HepG2 (cell line): ENCODE results near the gene NELFCD. TPM values are rescaled to one million over a fixed set of nuclear protein-coding genes. Genes with fewer than 3 reads are reported as not detected.

ENCODE experiments used
- ESRRA ChIP-seq: sonication (generic); formaldehyde crosslinking; IDR thresholded peaks from 2 replicates; pipeline ENCODE4 v1.5.1; 2020; ENCODE audit warnings: mild to moderate bottlenecking, low read depth, missing genetic modification reagents
- MAF1 ChIP-seq: sonication (generic); formaldehyde crosslinking; IDR thresholded peaks from 2 replicates; pipeline ENCODE4 v1.5.0; 2020; ENCODE audit warnings: missing genetic modification reagents, borderline replicate concordance
- MBD4 ChIP-seq: IDR thresholded peaks from 2 replicates; pipeline ENCODE4 v1.6.1; 2012; ENCODE audit warnings: low read length, inconsistent platforms, borderline replicate concordance
- POLR2A ChIP-seq, 2 experiments: IDR thresholded peaks; 2 replicates each; pipeline ENCODE4 v1.6.1; 2011; ENCODE audit warnings: low read depth in 2 of 2, low read length in 2 of 2, mild to moderate bottlenecking in 1 of 2, moderate library complexity in 1 of 2; ENCODE audit not compliant: insufficient read depth in 1 of 2
- RFXAP ChIP-seq: sonication (generic); formaldehyde crosslinking; IDR thresholded peaks from 2 replicates; pipeline ENCODE4 v1.4.0; 2020; ENCODE audit warnings: missing genetic modification reagents, borderline replicate concordance
- SIN3A ChIP-seq: IDR thresholded peaks from 2 replicates; pipeline ENCODE4 v1.6.1; 2011; ENCODE audit warnings: low read depth, mild to moderate bottlenecking, control low read depth, low read length, borderline replicate concordance
- STAT5B ChIP-seq: sonication (generic); formaldehyde crosslinking; IDR thresholded peaks from 2 replicates; pipeline ENCODE4 v1.4.0; 2020; ENCODE audit warnings: missing genetic modification reagents
- XRCC5 ChIP-seq: fragments of 200-400 bp; formaldehyde crosslinking; optimal IDR thresholded peaks from 2 replicates; pipeline ENCODE3; 2017; ENCODE audit warnings: mild to moderate bottlenecking, low read length
- ZNF343 ChIP-seq: sonication (generic); formaldehyde crosslinking; IDR thresholded peaks from 2 replicates; pipeline ENCODE4 v1.4.0; 2020; ENCODE audit warnings: mild to moderate bottlenecking, missing genetic modification reagents
- ZNF547 ChIP-seq: sonication (generic); formaldehyde crosslinking; IDR thresholded peaks from 2 replicates; pipeline ENCODE4 v1.5.1; 2020; ENCODE audit warnings: mild to moderate bottlenecking, missing genetic modification reagents
- polyA plus RNA-seq, 8 experiments: library from polyadenylated mRNA; depleted of rRNA in 3 of 8; stranded (reverse) in 7 of 8; unstranded in 1 of 8; fragments of >200 nt; fragmentation: Illumina TruSeq in 4 of 8; extraction: Trizol in 4 of 8; gene quantifications; 2 replicates each; pipeline versions ENCODE4 v1.2.1 to v1.2.3, GENCODE V29; 2011 to 2016; ENCODE audit warnings: low read depth in 4 of 8, missing spikeins in 1 of 8, mixed read lengths in 1 of 8; ENCODE audit not compliant: insufficient read depth in 1 of 8
- total RNA-seq, 5 experiments: library from RNA; depleted of rRNA; stranded (reverse); fragments of >200 nt; fragmentation: Illumina TruSeq; extraction: Trizol; gene quantifications; 2 replicates each; pipeline ENCODE4 v1.2.3, GENCODE V29; 2016; ENCODE audit warnings: low read depth in 1 of 5
- TF ChIP-seq, protein P1 (sequence below), 2 experiments: IDR thresholded peaks; 2 replicates each; pipeline ENCODE4 v1.6.1; 2011 to 2012; ENCODE audit warnings: low read length in 2 of 2, borderline replicate concordance in 1 of 2, low read depth in 1 of 2, mild to moderate bottlenecking in 1 of 2, moderate library complexity in 1 of 2
- TF ChIP-seq, protein P2 (sequence below): sonication (generic); formaldehyde crosslinking; IDR thresholded peaks from 2 replicates; pipeline ENCODE4 v1.4.0; 2020; ENCODE audit warnings: missing genetic modification reagents
- TF ChIP-seq, protein P3 (sequence below): sonication (generic); formaldehyde crosslinking; IDR thresholded peaks from 2 replicates; pipeline ENCODE4 v1.9.0; 2022; ENCODE audit warnings: missing genetic modification reagents, mild to moderate bottlenecking, borderline replicate concordance
- TF ChIP-seq, protein P4 (sequence below): sonication (generic); formaldehyde crosslinking; IDR thresholded peaks from 2 replicates; pipeline ENCODE4 v1.8.1; 2022; ENCODE audit warnings: low read depth, mild to moderate bottlenecking, missing genetic modification reagents

NELFCD gene
- total and polyA plus RNA-seq, 2 of the 13 experiments (the other 11 are each of a cell fraction or from before 2014, with no cell fraction given), result 159 to 203 TPM

DNA sequence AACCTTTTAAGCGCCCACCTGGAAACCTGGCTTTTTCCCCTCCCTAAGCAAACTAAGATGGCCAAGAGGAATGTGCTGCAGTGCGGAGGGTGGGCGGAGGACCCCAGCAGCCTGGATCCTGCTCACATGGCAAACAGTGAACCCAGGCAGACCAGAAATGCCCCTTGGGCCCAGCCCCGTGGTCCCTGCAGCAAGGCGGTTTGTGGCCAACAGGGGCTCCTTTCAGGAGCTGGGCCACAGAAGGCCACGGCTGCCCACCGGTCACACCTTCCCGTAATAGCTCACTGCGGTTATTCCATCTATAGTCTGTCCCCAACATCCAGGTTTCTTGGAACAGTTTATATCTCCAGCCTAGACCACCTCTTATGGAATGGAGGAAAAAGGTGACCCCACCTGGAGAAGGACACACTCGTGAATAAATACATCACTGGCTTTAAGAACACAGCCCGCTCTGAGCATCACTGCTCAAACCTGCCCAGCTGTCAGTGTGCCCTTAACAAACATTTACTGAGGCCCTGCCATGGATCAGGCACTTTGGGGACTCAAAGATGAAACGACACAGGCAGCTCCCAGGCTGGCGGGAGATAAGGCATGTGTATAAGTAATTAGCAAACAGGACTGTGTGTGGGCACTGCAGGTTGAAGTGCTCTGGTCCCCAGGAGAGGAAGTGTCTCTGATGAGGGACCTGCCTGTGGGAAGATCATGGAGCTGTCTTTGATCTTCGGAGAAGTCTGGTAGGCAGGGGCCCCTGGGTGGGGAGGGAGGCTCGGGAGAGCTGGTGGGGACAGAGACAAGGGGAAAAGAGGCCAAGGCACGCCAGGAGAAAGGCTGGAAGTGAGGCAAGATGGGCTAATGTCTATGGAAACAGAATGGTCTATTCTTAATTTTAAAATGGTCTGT is 35.0 kb downstream of the NELFCD start (continued):
- TF ChIP-seq, protein P1, sequence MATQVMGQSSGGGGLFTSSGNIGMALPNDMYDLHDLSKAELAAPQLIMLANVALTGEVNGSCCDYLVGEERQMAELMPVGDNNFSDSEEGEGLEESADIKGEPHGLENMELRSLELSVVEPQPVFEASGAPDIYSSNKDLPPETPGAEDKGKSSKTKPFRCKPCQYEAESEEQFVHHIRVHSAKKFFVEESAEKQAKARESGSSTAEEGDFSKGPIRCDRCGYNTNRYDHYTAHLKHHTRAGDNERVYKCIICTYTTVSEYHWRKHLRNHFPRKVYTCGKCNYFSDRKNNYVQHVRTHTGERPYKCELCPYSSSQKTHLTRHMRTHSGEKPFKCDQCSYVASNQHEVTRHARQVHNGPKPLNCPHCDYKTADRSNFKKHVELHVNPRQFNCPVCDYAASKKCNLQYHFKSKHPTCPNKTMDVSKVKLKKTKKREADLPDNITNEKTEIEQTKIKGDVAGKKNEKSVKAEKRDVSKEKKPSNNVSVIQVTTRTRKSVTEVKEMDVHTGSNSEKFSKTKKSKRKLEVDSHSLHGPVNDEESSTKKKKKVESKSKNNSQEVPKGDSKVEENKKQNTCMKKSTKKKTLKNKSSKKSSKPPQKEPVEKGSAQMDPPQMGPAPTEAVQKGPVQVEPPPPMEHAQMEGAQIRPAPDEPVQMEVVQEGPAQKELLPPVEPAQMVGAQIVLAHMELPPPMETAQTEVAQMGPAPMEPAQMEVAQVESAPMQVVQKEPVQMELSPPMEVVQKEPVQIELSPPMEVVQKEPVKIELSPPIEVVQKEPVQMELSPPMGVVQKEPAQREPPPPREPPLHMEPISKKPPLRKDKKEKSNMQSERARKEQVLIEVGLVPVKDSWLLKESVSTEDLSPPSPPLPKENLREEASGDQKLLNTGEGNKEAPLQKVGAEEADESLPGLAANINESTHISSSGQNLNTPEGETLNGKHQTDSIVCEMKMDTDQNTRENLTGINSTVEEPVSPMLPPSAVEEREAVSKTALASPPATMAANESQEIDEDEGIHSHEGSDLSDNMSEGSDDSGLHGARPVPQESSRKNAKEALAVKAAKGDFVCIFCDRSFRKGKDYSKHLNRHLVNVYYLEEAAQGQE (IDR thresholded peaks at IDR 0.05; ENCODE audit: borderline replicate concordance in 1 of 2, low read depth in 1 of 2, low read length in 2 of 2), result peak in 1 of 2 experiments; percentile 62; a peak in 2 of 4 replicates
- TF ChIP-seq XRCC5 (peak; percentile 91), MBD4 (no peak), RFXAP (CRISPR knock-in tag) (peak; percentile 79), ZNF547 (CRISPR knock-in tag) (no peak), SIN3A (no peak), POLR2A (IDR thresholded peaks at IDR 0.05; ENCODE audit: insufficient read depth in 1 of 2, low read depth in 2 of 2, low read length in 2 of 2) (peak in 1 of 2 experiments; percentile 44; a peak in 2 of 4 replicates), STAT5B (CRISPR knock-in tag) (0 out of 2 replicates have a peak, but pooled peaks have one; percentile 65), ESRRA (CRISPR knock-in tag) (peak; percentile 74; the same call in 1 of the 2 replicates), ZNF343 (CRISPR knock-in tag) (peak; percentile 54; the same call in 1 of the 2 replicates), MAF1 (CRISPR knock-in tag) (no peak; the same call in 1 of the 2 replicates)
- TF ChIP-seq, protein P2, sequence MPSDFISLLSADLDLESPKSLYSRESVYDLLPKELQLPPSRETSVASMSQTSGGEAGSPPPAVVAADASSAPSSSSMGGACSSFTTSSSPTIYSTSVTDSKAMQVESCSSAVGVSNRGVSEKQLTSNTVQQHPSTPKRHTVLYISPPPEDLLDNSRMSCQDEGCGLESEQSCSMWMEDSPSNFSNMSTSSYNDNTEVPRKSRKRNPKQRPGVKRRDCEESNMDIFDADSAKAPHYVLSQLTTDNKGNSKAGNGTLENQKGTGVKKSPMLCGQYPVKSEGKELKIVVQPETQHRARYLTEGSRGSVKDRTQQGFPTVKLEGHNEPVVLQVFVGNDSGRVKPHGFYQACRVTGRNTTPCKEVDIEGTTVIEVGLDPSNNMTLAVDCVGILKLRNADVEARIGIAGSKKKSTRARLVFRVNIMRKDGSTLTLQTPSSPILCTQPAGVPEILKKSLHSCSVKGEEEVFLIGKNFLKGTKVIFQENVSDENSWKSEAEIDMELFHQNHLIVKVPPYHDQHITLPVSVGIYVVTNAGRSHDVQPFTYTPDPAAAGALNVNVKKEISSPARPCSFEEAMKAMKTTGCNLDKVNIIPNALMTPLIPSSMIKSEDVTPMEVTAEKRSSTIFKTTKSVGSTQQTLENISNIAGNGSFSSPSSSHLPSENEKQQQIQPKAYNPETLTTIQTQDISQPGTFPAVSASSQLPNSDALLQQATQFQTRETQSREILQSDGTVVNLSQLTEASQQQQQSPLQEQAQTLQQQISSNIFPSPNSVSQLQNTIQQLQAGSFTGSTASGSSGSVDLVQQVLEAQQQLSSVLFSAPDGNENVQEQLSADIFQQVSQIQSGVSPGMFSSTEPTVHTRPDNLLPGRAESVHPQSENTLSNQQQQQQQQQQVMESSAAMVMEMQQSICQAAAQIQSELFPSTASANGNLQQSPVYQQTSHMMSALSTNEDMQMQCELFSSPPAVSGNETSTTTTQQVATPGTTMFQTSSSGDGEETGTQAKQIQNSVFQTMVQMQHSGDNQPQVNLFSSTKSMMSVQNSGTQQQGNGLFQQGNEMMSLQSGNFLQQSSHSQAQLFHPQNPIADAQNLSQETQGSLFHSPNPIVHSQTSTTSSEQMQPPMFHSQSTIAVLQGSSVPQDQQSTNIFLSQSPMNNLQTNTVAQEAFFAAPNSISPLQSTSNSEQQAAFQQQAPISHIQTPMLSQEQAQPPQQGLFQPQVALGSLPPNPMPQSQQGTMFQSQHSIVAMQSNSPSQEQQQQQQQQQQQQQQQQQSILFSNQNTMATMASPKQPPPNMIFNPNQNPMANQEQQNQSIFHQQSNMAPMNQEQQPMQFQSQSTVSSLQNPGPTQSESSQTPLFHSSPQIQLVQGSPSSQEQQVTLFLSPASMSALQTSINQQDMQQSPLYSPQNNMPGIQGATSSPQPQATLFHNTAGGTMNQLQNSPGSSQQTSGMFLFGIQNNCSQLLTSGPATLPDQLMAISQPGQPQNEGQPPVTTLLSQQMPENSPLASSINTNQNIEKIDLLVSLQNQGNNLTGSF, result peak; percentile 46; the same call in 1 of the 2 replicates
- TF ChIP-seq, protein P3, sequence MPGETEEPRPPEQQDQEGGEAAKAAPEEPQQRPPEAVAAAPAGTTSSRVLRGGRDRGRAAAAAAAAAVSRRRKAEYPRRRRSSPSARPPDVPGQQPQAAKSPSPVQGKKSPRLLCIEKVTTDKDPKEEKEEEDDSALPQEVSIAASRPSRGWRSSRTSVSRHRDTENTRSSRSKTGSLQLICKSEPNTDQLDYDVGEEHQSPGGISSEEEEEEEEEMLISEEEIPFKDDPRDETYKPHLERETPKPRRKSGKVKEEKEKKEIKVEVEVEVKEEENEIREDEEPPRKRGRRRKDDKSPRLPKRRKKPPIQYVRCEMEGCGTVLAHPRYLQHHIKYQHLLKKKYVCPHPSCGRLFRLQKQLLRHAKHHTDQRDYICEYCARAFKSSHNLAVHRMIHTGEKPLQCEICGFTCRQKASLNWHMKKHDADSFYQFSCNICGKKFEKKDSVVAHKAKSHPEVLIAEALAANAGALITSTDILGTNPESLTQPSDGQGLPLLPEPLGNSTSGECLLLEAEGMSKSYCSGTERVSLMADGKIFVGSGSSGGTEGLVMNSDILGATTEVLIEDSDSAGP (CRISPR knock-in tag), result peak; percentile 84
- TF ChIP-seq, protein P4, sequence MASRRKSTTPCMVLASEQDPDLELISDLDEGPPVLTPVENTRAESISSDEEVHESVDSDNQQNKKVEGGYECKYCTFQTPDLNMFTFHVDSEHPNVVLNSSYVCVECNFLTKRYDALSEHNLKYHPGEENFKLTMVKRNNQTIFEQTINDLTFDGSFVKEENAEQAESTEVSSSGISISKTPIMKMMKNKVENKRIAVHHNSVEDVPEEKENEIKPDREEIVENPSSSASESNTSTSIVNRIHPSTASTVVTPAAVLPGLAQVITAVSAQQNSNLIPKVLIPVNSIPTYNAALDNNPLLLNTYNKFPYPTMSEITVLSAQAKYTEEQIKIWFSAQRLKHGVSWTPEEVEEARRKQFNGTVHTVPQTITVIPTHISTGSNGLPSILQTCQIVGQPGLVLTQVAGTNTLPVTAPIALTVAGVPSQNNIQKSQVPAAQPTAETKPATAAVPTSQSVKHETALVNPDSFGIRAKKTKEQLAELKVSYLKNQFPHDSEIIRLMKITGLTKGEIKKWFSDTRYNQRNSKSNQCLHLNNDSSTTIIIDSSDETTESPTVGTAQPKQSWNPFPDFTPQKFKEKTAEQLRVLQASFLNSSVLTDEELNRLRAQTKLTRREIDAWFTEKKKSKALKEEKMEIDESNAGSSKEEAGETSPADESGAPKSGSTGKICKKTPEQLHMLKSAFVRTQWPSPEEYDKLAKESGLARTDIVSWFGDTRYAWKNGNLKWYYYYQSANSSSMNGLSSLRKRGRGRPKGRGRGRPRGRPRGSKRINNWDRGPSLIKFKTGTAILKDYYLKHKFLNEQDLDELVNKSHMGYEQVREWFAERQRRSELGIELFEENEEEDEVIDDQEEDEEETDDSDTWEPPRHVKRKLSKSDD (CRISPR knock-in tag), result peak; percentile 78; the same call in 1 of the 2 replicates
